Stomach (tissue), 4 donors: ENCODE measurements around the gene ECD.

ENCODE experiments used
- CTCF ChIP-seq, 7 experiments: fragments of 450-650 bp in 4 of 7; fragments of 200-600 bp in 3 of 7; sonication (generic) in 3 of 7; IDR thresholded peaks; one replicate each; pipeline ENCODE4 v1.5.1; 2016 to 2019; ENCODE audit warnings: antibody characterized with exemption in 7 of 7, control low read depth in 2 of 7, mild to moderate bottlenecking in 1 of 7
- EP300 ChIP-seq: sonication (generic); formaldehyde crosslinking; IDR thresholded peaks from one replicate; pipeline ENCODE4 v1.6.1; 2017; ENCODE audit warnings: antibody characterized with exemption
- POLR2A ChIP-seq, 4 donors: fragments of 450-650 bp; IDR thresholded peaks; one replicate each; pipeline ENCODE4 v1.6.1; 2016; ENCODE audit warnings: antibody characterized with exemption in 4 of 4, control low read depth in 2 of 4, mild to moderate bottlenecking in 1 of 4, moderate library complexity in 1 of 4

- TF ChIP-seq CTCF (IDR thresholded peaks at IDR 0.05) (no peak), EP300 (no peak), POLR2A (IDR thresholded peaks at IDR 0.05) (no peak)
These were observed 79.5 kb downstream of the ECD start for GRCh38 chr10:73088304-73088703.
